Gastrocnemius medialis (tissue), 4 donors: ENCODE results near the gene TECTA. TPM values are rescaled to one million over a fixed set of nuclear protein-coding genes. Genes with fewer than 3 reads are reported as not detected.

ENCODE experiments used
- ATAC-seq, 2 donors: fragments of 150-250 bp; one replicate each; pipeline ENCODE4 v1.9.1; 2016
- DNase-seq, 2 donors: peaks; one replicate each; pipeline ENCODE4 v3.0.0-alpha.2; 2019
- H3K27ac ChIP-seq, 4 donors: fragments of 200-600 bp; sonication (generic); 1 replicate in 1 of 4; 2 replicates in 3 of 4; pipeline ENCODE4 v1.5.1; 2016 to 2018; ENCODE audit warnings: mild to moderate bottlenecking in 2 of 4, moderate library complexity in 1 of 4
- H3K27me3 ChIP-seq, 3 donors: fragments of 200-600 bp; sonication (generic) in 2 of 3; 1 replicate in 1 of 3; 2 replicates in 2 of 3; pipeline versions ENCODE4 v1.5.1 to v1.6.0; 2016 to 2019; ENCODE audit warnings: mild to moderate bottlenecking in 1 of 3, moderate library complexity in 1 of 3
- H3K36me3 ChIP-seq, 2 donors: fragments of 200-600 bp; sonication (generic) in 1 of 2; one replicate each; pipeline ENCODE4 v1.5.1; 2017 to 2018
- H3K4me1 ChIP-seq, 2 donors: fragments of 200-600 bp; sonication (generic) in 1 of 2; one replicate each; pipeline ENCODE4 v1.5.1; 2016 to 2017; ENCODE audit warnings: mild to moderate bottlenecking in 2 of 2
- H3K4me3 ChIP-seq, 4 donors: fragments of 200-600 bp; sonication (generic) in 3 of 4; 1 replicate in 1 of 4; 2 replicates in 3 of 4; pipeline ENCODE4 v1.5.1; 2016 to 2019; ENCODE audit warnings: mild to moderate bottlenecking in 2 of 4
- H3K9me3 ChIP-seq, 3 donors: fragments of 200-600 bp; sonication (generic) in 2 of 3; 1 replicate in 1 of 3; 2 replicates in 2 of 3; pipeline ENCODE4 v1.5.1; 2016 to 2019
- POLR2A ChIP-seq, 2 donors: fragments of 450-650 bp; IDR thresholded peaks; one replicate each; pipeline ENCODE4 v1.6.1; 2017; ENCODE audit warnings: antibody characterized with exemption in 2 of 2, mild to moderate bottlenecking in 2 of 2, moderate library complexity in 2 of 2
- in situ Hi-C, 4 donors: fragments of 200-750 bp; cut with MboI; loops; one replicate each; pipeline versions ENCODE4 v1.15.0 to v1.8.0; 2017; ENCODE audit warnings: low sequenced_read_pairs in 4 of 4
- intact Hi-C: fragments of 100-400 bp; cut with DNase I; formaldehyde crosslinking; loops from one replicate; pipeline ENCODE4 v1.15.1; 2023; ENCODE audit warnings: low total_unique reads
- total RNA-seq, 4 donors: library from RNA; depleted of rRNA; stranded (reverse); fragments of >200 nt; gene quantifications; one replicate each; pipeline versions ENCODE4 v1.1.0 to v1.2.3, GENCODE V29; 2016
- TF ChIP-seq, protein P1 (sequence below), 5 experiments: fragments of 450-650 bp in 3 of 5; fragments of 200-600 bp in 2 of 5; sonication (generic) in 2 of 5; IDR thresholded peaks in 4 of 5; conservative IDR thresholded peaks in 1 of 5; 1 replicate in 4 of 5; 2 replicates in 1 of 5; pipeline ENCODE4 v1.5.1; 2016 to 2019; ENCODE audit warnings: antibody characterized with exemption in 5 of 5, mild to moderate bottlenecking in 3 of 5, moderate library complexity in 3 of 5

TECTA gene
- total RNA-seq, 4 donors from 2014 or later = 0.17 to 1.6 (median 0.45) TPM

DNA sequence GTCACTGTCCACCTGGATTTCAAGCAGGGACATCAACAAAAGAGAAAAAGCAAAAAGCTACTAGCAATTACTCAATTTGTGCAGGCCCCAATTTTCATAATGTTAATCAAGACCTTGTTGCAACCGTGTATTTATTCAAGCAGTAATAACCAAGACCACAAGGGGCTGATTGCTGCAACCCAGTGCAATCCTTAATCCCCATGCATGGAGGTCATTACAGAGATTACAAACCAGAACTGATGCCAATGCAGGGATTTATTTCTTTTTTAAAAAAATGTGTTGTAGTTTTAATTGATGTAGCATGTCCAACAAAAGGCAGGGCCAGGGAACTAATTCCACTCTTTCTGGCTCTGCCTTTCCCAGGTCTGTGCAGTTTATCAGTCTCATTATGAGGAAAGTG lies 18.4 kb downstream of the TECTA start:
- no peak for ATAC-seq
- Histone ChIP-seq H3K4me3 (no peak overlapping the region), H3K27ac (no peak overlapping the region), H3K4me1 (no peaks in the 10 kb centered on the region), H3K27me3 (no peaks in the 10 kb centered on the region), H3K9me3 (peaks cover 0 to 5% (median 0%) of the 10 kb centered on the region in 3 donors), H3K36me3 (no peaks in the 10 kb centered on the region)
- intact Hi-C loops = loop anchor here (10.0 kb wide), 1 partner anchor 315 kb away; no protein-coding TSS in a partner anchor
- TF ChIP-seq POLR2A (IDR thresholded peaks at IDR 0.05) = no peak
- TF ChIP-seq, protein P1, sequence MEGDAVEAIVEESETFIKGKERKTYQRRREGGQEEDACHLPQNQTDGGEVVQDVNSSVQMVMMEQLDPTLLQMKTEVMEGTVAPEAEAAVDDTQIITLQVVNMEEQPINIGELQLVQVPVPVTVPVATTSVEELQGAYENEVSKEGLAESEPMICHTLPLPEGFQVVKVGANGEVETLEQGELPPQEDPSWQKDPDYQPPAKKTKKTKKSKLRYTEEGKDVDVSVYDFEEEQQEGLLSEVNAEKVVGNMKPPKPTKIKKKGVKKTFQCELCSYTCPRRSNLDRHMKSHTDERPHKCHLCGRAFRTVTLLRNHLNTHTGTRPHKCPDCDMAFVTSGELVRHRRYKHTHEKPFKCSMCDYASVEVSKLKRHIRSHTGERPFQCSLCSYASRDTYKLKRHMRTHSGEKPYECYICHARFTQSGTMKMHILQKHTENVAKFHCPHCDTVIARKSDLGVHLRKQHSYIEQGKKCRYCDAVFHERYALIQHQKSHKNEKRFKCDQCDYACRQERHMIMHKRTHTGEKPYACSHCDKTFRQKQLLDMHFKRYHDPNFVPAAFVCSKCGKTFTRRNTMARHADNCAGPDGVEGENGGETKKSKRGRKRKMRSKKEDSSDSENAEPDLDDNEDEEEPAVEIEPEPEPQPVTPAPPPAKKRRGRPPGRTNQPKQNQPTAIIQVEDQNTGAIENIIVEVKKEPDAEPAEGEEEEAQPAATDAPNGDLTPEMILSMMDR (IDR thresholded peaks at IDR 0.05 in 4 of 5, conservative IDR thresholded peaks at IDR 0.05 in 1 of 5) = no peak
- in situ Hi-C loops = loop anchor here in 2 of 4 donors (25.0 kb wide), 1 partner anchor 607 kb away; the partner anchor contains the start of gene GRIK4 (in 2 of the 2)
- no peak for DNase-seq

DNA sequence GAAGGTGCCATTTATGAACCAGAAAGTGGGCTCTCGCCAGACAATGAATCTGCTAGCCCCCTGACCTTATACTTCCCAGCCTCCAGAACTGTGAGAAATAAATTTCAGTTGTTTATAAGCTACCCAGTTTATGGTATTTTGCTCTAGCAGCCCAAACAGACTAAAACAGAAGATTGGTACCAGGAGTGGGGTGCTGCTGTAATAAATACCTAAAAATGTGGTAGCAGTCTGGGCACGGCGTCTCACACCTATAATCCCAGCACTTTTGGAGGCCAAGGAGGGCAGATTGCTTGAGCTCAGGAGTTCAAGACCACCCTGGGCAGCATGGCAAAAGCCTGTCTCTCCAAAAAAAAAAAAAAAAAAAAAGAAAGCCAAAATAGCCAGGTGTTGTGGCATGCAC lies 21.3 kb downstream of the TECTA start:
- no peak for TF ChIP-seq POLR2A (IDR thresholded peaks at IDR 0.05)
- TF ChIP-seq, protein P1 (IDR thresholded peaks at IDR 0.05 in 4 of 5, conservative IDR thresholded peaks at IDR 0.05 in 1 of 5) = no peak
- Histone ChIP-seq H3K4me1 (no peaks in the 10 kb centered on the region), H3K27ac (no peak overlapping the region), H3K36me3 (no peaks in the 10 kb centered on the region), H3K27me3 (no peaks in the 10 kb centered on the region), H3K9me3 (peaks cover 0 to 5% (median 0%) of the 10 kb centered on the region in 3 donors), H3K4me3 (no peak overlapping the region)
- intact Hi-C loops = no loop called here
- in situ Hi-C loops = loop anchor here in 2 of 4 donors (25.0 kb wide), 1 partner anchor 610 kb away; the partner anchor contains the start of gene GRIK4 (in 2 of the 2)
- DNase-seq (no peak), ATAC-seq (no peak)

DNA sequence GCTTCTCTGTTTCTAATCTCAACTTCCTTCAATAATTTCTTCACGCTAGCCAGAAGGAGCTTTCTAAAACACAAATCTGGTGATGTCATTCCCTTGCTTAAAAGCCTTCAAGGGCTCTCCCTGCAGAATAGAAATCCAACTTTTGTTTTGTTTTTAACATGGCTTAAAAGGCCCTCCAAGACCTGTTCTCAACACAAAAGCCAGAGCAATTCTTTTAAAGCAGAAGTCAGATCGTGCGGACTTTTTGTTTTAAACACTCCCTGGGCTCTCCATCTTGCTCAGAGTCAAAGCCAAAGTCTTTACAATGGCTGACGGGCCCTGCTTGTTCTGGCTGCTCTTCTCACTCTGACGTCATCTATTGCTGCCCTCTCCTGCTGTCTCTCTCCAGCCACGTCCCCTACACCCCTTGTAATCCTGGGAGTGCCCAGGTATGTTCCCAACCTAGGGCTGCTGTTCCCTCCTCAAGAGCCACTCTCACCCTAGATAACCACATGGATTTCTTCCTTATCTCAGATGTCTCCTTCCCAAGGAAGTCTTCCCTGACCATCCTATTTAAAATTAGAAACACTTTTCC lies 22.5 kb downstream of the TECTA start:
- no peaks in the 10 kb centered on the region for H3K36me3 ChIP-seq
- no peaks in the 10 kb centered on the region for H3K4me1 ChIP-seq
- H3K4me3 ChIP-seq = no peak overlapping the region
- intact Hi-C loops (no loop called here), in situ Hi-C loops (loop anchor here in 2 of 4 donors (25.0 kb wide), 1 partner anchor 611 kb away; the partner anchor contains the start of gene GRIK4 (in 2 of the 2))
- TF ChIP-seq POLR2A (IDR thresholded peaks at IDR 0.05) = no peak
- TF ChIP-seq, protein P1 (IDR thresholded peaks at IDR 0.05 in 4 of 5, conservative IDR thresholded peaks at IDR 0.05 in 1 of 5) = no peak
- DNase-seq = no peak
- peaks cover 0 to 5% (median 0%) of the 10 kb centered on the region in 3 donors for H3K9me3 ChIP-seq
- H3K27me3 ChIP-seq = no peaks in the 10 kb centered on the region
- no peak for ATAC-seq
- no peak overlapping the region for H3K27ac ChIP-seq

DNA sequence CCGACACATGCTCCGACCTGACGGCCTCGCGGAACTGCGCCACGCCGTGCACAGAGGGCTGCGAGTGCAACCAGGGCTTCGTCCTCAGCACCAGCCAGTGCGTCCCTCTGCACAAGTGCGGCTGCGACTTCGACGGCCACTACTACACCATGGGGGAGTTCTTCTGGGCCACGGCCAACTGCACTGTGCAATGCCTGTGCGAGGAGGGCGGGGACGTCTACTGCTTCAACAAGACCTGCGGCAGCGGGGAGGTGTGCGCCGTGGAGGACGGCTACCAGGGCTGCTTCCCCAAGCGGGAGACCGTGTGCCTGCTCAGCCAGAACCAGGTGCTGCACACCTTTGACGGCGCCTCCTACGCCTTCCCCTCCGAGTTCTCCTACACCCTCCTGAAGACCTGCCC lies 26.8 kb downstream of the TECTA start:
- Histone ChIP-seq H3K4me3 (no peak overlapping the region), H3K36me3 (no peaks in the 10 kb centered on the region), H3K4me1 (no peaks in the 10 kb centered on the region), H3K27ac (no peak overlapping the region), H3K27me3 (no peaks in the 10 kb centered on the region), H3K9me3 (no peaks in the 10 kb centered on the region)
- ATAC-seq = no peak
- no peak for TF ChIP-seq POLR2A (IDR thresholded peaks at IDR 0.05)
- TF ChIP-seq, protein P1 (IDR thresholded peaks at IDR 0.05 in 4 of 5, conservative IDR thresholded peaks at IDR 0.05 in 1 of 5) = no peak
- no peak for DNase-seq
- intact Hi-C loops (no loop called here), in situ Hi-C loops (no loop called here)
